Measurements from ENCODE around the gene TOMM40. TPM values are rescaled to one million over a fixed set of nuclear protein-coding genes. Genes with fewer than 3 reads are reported as not detected.

TOMM40 gene
- total and polyA plus RNA-seq, 2 of the 13 experiments (the other 11 are each of a cell fraction or from before 2014, with no cell fraction given), result 72.0 to 110 TPM

DNA sequence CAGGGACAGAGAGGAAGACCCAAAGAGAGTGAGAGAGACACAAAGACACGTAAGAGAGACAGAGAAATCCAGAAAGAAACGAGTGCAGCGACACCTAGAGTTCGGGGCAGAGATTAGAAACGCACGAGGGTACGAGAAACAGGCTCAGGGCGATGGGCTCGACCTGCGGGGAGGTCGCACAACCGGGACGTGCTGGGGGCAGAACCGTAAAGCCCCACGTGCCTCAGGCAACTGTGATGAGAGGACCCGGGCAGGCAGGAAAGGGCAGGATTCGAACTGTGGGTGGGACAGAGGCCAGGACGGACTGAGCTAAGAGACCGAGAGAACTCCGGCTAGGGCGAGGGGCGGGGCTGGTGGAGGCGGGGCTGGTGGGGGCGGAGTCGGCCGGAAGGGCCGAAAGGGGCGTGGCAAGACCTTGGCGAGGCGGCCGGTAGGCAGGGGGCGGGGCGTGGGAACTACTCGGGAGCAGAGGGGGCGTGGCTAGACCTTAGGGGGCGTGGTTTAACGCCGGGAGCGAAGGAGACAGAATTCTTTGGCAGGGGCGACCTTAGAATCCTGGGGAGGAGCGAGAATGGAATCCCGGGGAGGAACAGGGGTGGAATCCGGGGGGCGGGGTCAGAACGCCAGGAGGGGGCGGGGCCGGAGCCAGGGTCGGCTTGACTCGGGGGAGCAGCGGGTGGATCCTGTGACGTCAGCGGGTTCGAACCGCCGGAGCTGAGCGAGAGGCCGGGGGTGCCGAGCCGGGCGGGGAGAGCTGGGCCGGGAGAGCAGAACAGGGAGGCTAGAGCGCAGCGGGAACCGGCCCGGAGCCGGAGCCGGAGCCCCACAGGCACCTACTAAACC, 45.2 kb upstream of the TOMM40 start, which contains the start of gene NECTIN2 (continued):
- TF ChIP-seq CREM (IDR thresholded peaks at IDR 0.05) (peak; percentile 47; the same call in 1 of the 2 replicates), CREM (CRISPR knock-in tag; IDR thresholded peaks at IDR 0.05) (no peak), ERF (CRISPR knock-in tag; IDR thresholded peaks at IDR 0.05) (peak; percentile 42), ZNF34 (CRISPR knock-in tag; IDR thresholded peaks at IDR 0.05; ENCODE audit: borderline replicate concordance) (0 out of 2 replicates have a peak, but pooled peaks have one; percentile 26), GATAD1 (CRISPR knock-in tag; IDR thresholded peaks at IDR 0.05) (peak; percentile 44; the same call in 1 of the 2 replicates), ZKSCAN8 (CRISPR knock-in tag; IDR thresholded peaks at IDR 0.05; ENCODE audit: borderline replicate concordance) (peak; percentile 71; the same call in 1 of the 2 replicates), MYPOP (CRISPR knock-in tag; IDR thresholded peaks at IDR 0.05) (0 out of 2 replicates have a peak, but pooled peaks have one; percentile 22), ATRX (CRISPR knock-in tag; IDR thresholded peaks at IDR 0.05; ENCODE audit: borderline replicate concordance) (no peak), ZNF441 (CRISPR knock-in tag; IDR thresholded peaks at IDR 0.05; ENCODE audit: borderline replicate concordance) (peak; percentile 96), POGZ (CRISPR knock-in tag; IDR thresholded peaks at IDR 0.05) (peak; percentile 47; the same call in 1 of the 2 replicates)
- TF ChIP-seq, protein P1, sequence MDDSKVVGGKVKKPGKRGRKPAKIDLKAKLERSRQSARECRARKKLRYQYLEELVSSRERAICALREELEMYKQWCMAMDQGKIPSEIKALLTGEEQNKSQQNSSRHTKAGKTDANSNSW (CRISPR knock-in tag; IDR thresholded peaks at IDR 0.05; ENCODE audit: borderline replicate concordance), result no peak
- TF ChIP-seq, protein P2, sequence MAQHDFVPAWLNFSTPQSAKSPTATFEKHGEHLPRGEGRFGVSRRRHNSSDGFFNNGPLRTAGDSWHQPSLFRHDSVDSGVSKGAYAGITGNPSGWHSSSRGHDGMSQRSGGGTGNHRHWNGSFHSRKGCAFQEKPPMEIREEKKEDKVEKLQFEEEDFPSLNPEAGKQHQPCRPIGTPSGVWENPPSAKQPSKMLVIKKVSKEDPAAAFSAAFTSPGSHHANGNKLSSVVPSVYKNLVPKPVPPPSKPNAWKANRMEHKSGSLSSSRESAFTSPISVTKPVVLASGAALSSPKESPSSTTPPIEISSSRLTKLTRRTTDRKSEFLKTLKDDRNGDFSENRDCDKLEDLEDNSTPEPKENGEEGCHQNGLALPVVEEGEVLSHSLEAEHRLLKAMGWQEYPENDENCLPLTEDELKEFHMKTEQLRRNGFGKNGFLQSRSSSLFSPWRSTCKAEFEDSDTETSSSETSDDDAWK (CRISPR knock-in tag; IDR thresholded peaks at IDR 0.05), result no peak
- TF ChIP-seq, protein P3, sequence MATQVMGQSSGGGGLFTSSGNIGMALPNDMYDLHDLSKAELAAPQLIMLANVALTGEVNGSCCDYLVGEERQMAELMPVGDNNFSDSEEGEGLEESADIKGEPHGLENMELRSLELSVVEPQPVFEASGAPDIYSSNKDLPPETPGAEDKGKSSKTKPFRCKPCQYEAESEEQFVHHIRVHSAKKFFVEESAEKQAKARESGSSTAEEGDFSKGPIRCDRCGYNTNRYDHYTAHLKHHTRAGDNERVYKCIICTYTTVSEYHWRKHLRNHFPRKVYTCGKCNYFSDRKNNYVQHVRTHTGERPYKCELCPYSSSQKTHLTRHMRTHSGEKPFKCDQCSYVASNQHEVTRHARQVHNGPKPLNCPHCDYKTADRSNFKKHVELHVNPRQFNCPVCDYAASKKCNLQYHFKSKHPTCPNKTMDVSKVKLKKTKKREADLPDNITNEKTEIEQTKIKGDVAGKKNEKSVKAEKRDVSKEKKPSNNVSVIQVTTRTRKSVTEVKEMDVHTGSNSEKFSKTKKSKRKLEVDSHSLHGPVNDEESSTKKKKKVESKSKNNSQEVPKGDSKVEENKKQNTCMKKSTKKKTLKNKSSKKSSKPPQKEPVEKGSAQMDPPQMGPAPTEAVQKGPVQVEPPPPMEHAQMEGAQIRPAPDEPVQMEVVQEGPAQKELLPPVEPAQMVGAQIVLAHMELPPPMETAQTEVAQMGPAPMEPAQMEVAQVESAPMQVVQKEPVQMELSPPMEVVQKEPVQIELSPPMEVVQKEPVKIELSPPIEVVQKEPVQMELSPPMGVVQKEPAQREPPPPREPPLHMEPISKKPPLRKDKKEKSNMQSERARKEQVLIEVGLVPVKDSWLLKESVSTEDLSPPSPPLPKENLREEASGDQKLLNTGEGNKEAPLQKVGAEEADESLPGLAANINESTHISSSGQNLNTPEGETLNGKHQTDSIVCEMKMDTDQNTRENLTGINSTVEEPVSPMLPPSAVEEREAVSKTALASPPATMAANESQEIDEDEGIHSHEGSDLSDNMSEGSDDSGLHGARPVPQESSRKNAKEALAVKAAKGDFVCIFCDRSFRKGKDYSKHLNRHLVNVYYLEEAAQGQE (IDR thresholded peaks at IDR 0.05; ENCODE audit: borderline replicate concordance in 1 of 2, low read depth in 1 of 2, low read length in 2 of 2), result peak in 1 of 2 experiments; percentile 21; a peak in 1 of 4 replicates
- TF ChIP-seq, protein P4, sequence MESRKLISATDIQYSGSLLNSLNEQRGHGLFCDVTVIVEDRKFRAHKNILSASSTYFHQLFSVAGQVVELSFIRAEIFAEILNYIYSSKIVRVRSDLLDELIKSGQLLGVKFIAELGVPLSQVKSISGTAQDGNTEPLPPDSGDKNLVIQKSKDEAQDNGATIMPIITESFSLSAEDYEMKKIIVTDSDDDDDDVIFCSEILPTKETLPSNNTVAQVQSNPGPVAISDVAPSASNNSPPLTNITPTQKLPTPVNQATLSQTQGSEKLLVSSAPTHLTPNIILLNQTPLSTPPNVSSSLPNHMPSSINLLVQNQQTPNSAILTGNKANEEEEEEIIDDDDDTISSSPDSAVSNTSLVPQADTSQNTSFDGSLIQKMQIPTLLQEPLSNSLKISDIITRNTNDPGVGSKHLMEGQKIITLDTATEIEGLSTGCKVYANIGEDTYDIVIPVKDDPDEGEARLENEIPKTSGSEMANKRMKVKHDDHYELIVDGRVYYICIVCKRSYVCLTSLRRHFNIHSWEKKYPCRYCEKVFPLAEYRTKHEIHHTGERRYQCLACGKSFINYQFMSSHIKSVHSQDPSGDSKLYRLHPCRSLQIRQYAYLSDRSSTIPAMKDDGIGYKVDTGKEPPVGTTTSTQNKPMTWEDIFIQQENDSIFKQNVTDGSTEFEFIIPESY (CRISPR knock-in tag; IDR thresholded peaks at IDR 0.05), result peak; percentile 49; the same call in 1 of the 2 replicates

Measured in HepG2 (cell line).